Activated T-helper 1 cell treated with Interleukin-2 at 50 U/mL for 16 hours (primary cell): ENCODE results near the gene MNT.

Experiments
- DNase-seq: peaks from one replicate; pipeline ENCODE4 v3.0.0-alpha.2; 2020; ENCODE audit warnings: low read depth

Gene MNT

GRCh38 chr17:2362881-2363280 lies 38.0 kb downstream of the MNT start:
- no peak for DNase-seq

GRCh38 chr17:2362416-2362815 lies 38.4 kb downstream of the MNT start:
- no peak for DNase-seq

- no peak for DNase-seq
Measured at GRCh38 chr17:2362016-2362415, 38.8 kb downstream of the MNT start.

- no peak for DNase-seq
Measured at GRCh38 chr17:2361010-2361760, 39.7 kb downstream of the MNT start.

GRCh38 chr17:2357931-2358434 lies 42.9 kb downstream of the MNT start:
- no peak for DNase-seq

- DNase-seq: no peak
Measured at GRCh38 chr17:2357237-2357636, 43.6 kb downstream of the MNT start.

GRCh38 chr17:2354311-2354710 lies 46.5 kb downstream of the MNT start:
- DNase-seq: no peak

GRCh38 chr17:2351269-2351668 lies 49.6 kb downstream of the MNT start:
- no peak for DNase-seq

GRCh38 chr17:2347805-2348685 lies 52.8 kb downstream of the MNT start:
- DNase-seq: no peak

GRCh38 chr17:2346475-2346874 lies 54.4 kb downstream of the MNT start:
- no peak for DNase-seq

- DNase-seq: no peak
Measured at GRCh38 chr17:2344528-2344927, 56.3 kb downstream of the MNT start.

GRCh38 chr17:2343421-2343820 lies 57.4 kb downstream of the MNT start:
- peak; percentile 11 for DNase-seq

GRCh38 chr17:2338315-2338657 lies 62.6 kb downstream of the MNT start:
- DNase-seq: no peak

- DNase-seq: peak; percentile 48
Measured at GRCh38 chr17:2337544-2338314, 63.1 kb downstream of the MNT start.

- DNase-seq: peak; percentile 63
Measured at GRCh38 chr17:2336852-2337543, 63.9 kb downstream of the MNT start, which contains the start of gene SGSM2. SGSM2 (plus strand) TSS chr17:2337501; CDS start chr17:2337689, 188 bp downstream.

GRCh38 chr17:2336215-2336851 lies 64.5 kb downstream of the MNT start, which contains the start of gene TSR1:
TSR1 (minus strand) TSS chr17:2336457; CDS start chr17:2336427, 30 bp downstream.
- DNase-seq: peak; percentile 85

- DNase-seq: no peak
Measured at GRCh38 chr17:2335726-2336214, 65.1 kb downstream of the MNT start.
